SK-N-SH treated with all-trans-retinoic acid at 6 μM for 48 hours (cell line): ENCODE data around the gene AGAP3.

Experiments used
- ATAC-seq: fragments of 200-7000 bp; cut with Tn5 transposase; 3 replicates; pipeline ENCODE4 v1.9.1; 2020; ENCODE audit warnings: mild to moderate bottlenecking, moderate library complexity
- ARNTL ChIP-seq: fragments of 450-650 bp; formaldehyde crosslinking; IDR thresholded peaks from 2 replicates; pipeline ENCODE4 v1.5.0; 2020; ENCODE audit warnings: low read depth, mild to moderate bottlenecking, moderate library complexity, borderline replicate concordance
- BACH2 ChIP-seq: fragments of 250-450 bp; sonication (Bioruptor Pico); IDR thresholded peaks from 2 replicates; pipeline ENCODE4 v1.9.0; 2021; ENCODE audit warnings: mild to moderate bottlenecking, borderline replicate concordance
- CREB5 ChIP-seq: fragments of 250-450 bp; sonication (Bioruptor Pico); IDR thresholded peaks from 2 replicates; pipeline ENCODE4 v1.5.1; 2020; ENCODE audit warnings: low read depth, mild to moderate bottlenecking, moderate library complexity
- CSDC2 ChIP-seq: fragments of 250-450 bp; sonication (Bioruptor Pico); IDR thresholded peaks from 2 replicates; pipeline ENCODE4 v1.5.0; 2020; ENCODE audit warnings: mild to moderate bottlenecking, moderate library complexity
- CSRNP3 ChIP-seq: fragments of 250-450 bp; sonication (Bioruptor Pico); IDR thresholded peaks from 2 replicates; pipeline ENCODE4 v1.5.1; 2021; ENCODE audit warnings: mild to moderate bottlenecking, moderate library complexity
- ESRRG ChIP-seq: fragments of 250-450 bp; sonication (Bioruptor Pico); IDR thresholded peaks from 2 replicates; pipeline ENCODE4 v1.6.1; 2021; ENCODE audit warnings: mild to moderate bottlenecking
- ISL1 ChIP-seq: fragments of 250-450 bp; sonication (Bioruptor Pico); IDR thresholded peaks from 2 replicates; pipeline ENCODE4 v2.1.2; 2022; ENCODE audit warnings: mild to moderate bottlenecking, moderate library complexity
- OSR1 ChIP-seq: fragments of 250-450 bp; sonication (Bioruptor Pico); IDR thresholded peaks from 2 replicates; pipeline ENCODE4 v1.8.0; 2022; ENCODE audit warnings: moderate library complexity, mild to moderate bottlenecking, inconsistent platforms
- PATZ1 ChIP-seq: fragments of 250-450 bp; sonication (Bioruptor Pico); IDR thresholded peaks from 2 replicates; pipeline ENCODE4 v1.8.0; 2020; ENCODE audit warnings: mild to moderate bottlenecking, moderate library complexity, borderline replicate concordance
- POU6F1 ChIP-seq: fragments of 250-450 bp; sonication (Bioruptor Pico); IDR thresholded peaks from 2 replicates; pipeline ENCODE4 v1.8.0; 2021; ENCODE audit warnings: low read depth, mild to moderate bottlenecking, moderate library complexity, borderline replicate concordance
- PPARA ChIP-seq: fragments of 250-450 bp; sonication (Bioruptor Pico); IDR thresholded peaks from 2 replicates; pipeline ENCODE4 v1.5.0; 2020; ENCODE audit warnings: mild to moderate bottlenecking, borderline replicate concordance
- RARB ChIP-seq: fragments of 250-450 bp; sonication (Bioruptor Pico); IDR thresholded peaks from 2 replicates; pipeline ENCODE4 v1.8.0; 2021; ENCODE audit warnings: mild to moderate bottlenecking, moderate library complexity
- SNAI2 ChIP-seq: fragments of 250-450 bp; sonication (Bioruptor Pico); IDR thresholded peaks from 2 replicates; pipeline ENCODE4 v1.5.0; 2020; ENCODE audit warnings: mild to moderate bottlenecking, moderate library complexity
- TCF4 ChIP-seq: fragments of 250-450 bp; sonication (Bioruptor Pico); IDR thresholded peaks from 2 replicates; pipeline ENCODE4 v1.8.0; 2021; ENCODE audit warnings: mild to moderate bottlenecking, moderate library complexity, borderline replicate concordance
- TOX ChIP-seq: fragments of 250-450 bp; sonication (Bioruptor Pico); IDR thresholded peaks from 2 replicates; pipeline ENCODE4 v1.8.0; 2021; ENCODE audit warnings: mild to moderate bottlenecking, moderate library complexity, borderline replicate concordance
- TSHZ2 ChIP-seq: fragments of 250-450 bp; sonication (Bioruptor Pico); IDR thresholded peaks from 2 replicates; pipeline ENCODE4 v1.5.0; 2020; ENCODE audit warnings: mild to moderate bottlenecking, moderate library complexity
- ZC3H10 ChIP-seq: fragments of 250-450 bp; sonication (Bioruptor Pico); IDR thresholded peaks from 2 replicates; pipeline ENCODE4 v1.5.1; 2021; ENCODE audit warnings: mild to moderate bottlenecking, moderate library complexity
- ZFP3 ChIP-seq: fragments of 250-450 bp; sonication (Bioruptor Pico); IDR thresholded peaks from 2 replicates; pipeline ENCODE4 v1.5.0; 2020; ENCODE audit warnings: mild to moderate bottlenecking, moderate library complexity
- ZFP30 ChIP-seq: fragments of 450-650 bp; formaldehyde crosslinking; IDR thresholded peaks from 2 replicates; pipeline ENCODE4 v1.5.0; 2022; ENCODE audit warnings: mild to moderate bottlenecking, moderate library complexity
- ZNF565 ChIP-seq: fragments of 450-650 bp; formaldehyde crosslinking; conservative IDR thresholded peaks from 2 replicates; pipeline ENCODE4 v1.5.0; 2020; ENCODE audit warnings: low read depth, mild to moderate bottlenecking, moderate library complexity
- ZNF8 ChIP-seq: fragments of 450-650 bp; formaldehyde crosslinking; IDR thresholded peaks from 2 replicates; pipeline ENCODE4 v1.5.0; 2020; ENCODE audit warnings: mild to moderate bottlenecking, moderate library complexity

AGAP3 gene

GRCh38 chr7:151048911-151049463, 37.3 kb upstream of the AGAP3 start (continued):
- TF ChIP-seq TSHZ2 (CRISPR knock-in tag) (no peak), TCF4 (CRISPR knock-in tag) (no peak), PPARA (no peak), ZFP30 (CRISPR knock-in tag) (no peak), ZFP3 (CRISPR knock-in tag) (no peak), ESRRG (CRISPR knock-in tag) (no peak)

- ATAC-seq = no peak
- TF ChIP-seq SNAI2 (no peak), ZNF565 (CRISPR knock-in tag) (no peak), TOX (CRISPR knock-in tag) (no peak), PATZ1 (CRISPR knock-in tag) (no peak), BACH2 (CRISPR knock-in tag) (no peak)
- TF ChIP-seq, all 23 proteins: peak for 0
Measured at GRCh38 chr7:151051108-151051507, 35.2 kb upstream of the AGAP3 start.

GRCh38 chr7:151053096-151053495, 33.2 kb upstream of the AGAP3 start:
- ATAC-seq = no peak
- TF ChIP-seq ARNTL (no peak), CSRNP3 (CRISPR knock-in tag) (no peak), ZFP3 (CRISPR knock-in tag) (no peak), PATZ1 (CRISPR knock-in tag) (no peak), ISL1 (CRISPR knock-in tag) (no peak), CREB5 (CRISPR knock-in tag) (no peak), ZC3H10 (CRISPR knock-in tag) (no peak), ZNF565 (CRISPR knock-in tag) (no peak), RARB (CRISPR knock-in tag) (no peak), TCF4 (CRISPR knock-in tag) (no peak), OSR1 (CRISPR knock-in tag) (no peak), POU6F1 (CRISPR knock-in tag) (no peak), TSHZ2 (CRISPR knock-in tag) (no peak), SNAI2 (no peak), CSDC2 (CRISPR knock-in tag) (no peak), ZNF8 (no peak), ESRRG (CRISPR knock-in tag) (no peak), BACH2 (CRISPR knock-in tag) (no peak), TOX (CRISPR knock-in tag) (no peak)
